H1 (cell line): ENCODE measurements around the gene KCNMB1. TPM values are rescaled to one million over a fixed set of nuclear protein-coding genes. Genes with fewer than 3 reads are reported as not detected.

Source experiments
- ASH2L ChIP-seq: fragments of 200-600, 300-600 bp; sonication (generic); IDR thresholded peaks from one replicate; pipeline ENCODE4 v1.7.1; 2017; ENCODE audit warnings: low read length
- JUN ChIP-seq: IDR thresholded peaks from 2 replicates; pipeline ENCODE4 v1.6.1; 2011; ENCODE audit warnings: low read depth, mild to moderate bottlenecking, improper control_type of control experiment, low read length
- RBBP5 ChIP-seq: IDR thresholded peaks from 2 replicates; pipeline ENCODE4 v1.7.1; 2012; ENCODE audit warnings: low read depth, mild to moderate bottlenecking, inconsistent platforms, low read length, moderate library complexity, borderline replicate concordance
- RNF2 ChIP-seq: fragments of 200-900, 300-1000 bp; sonication (generic); IDR thresholded peaks from 2 replicates; pipeline ENCODE4 v1.7.1; 2016; ENCODE audit warnings: borderline replicate concordance, low read depth, mild to moderate bottlenecking, antibody characterized with exemption, low read length; ENCODE audit not compliant: poor library complexity, severe bottlenecking; ENCODE audit errors: missing control alignments
- SIX5 ChIP-seq: IDR thresholded peaks from 2 replicates; pipeline ENCODE4 v1.6.1; 2011; ENCODE audit warnings: mild to moderate bottlenecking, low read depth, low read length
- SP1 ChIP-seq: IDR thresholded peaks from 2 replicates; pipeline ENCODE4 v1.6.1; 2011; ENCODE audit warnings: low read depth, low read length
- SP2 ChIP-seq: IDR thresholded peaks from 2 replicates; pipeline ENCODE4 v1.6.1; 2012; ENCODE audit warnings: mild to moderate bottlenecking, low read length, inconsistent platforms
- TEAD4 ChIP-seq: IDR thresholded peaks from 2 replicates; pipeline ENCODE4 v1.6.1; 2012; ENCODE audit warnings: low read depth, low read length, inconsistent platforms, mixed read lengths
- polyA plus RNA-seq, 7 experiments: library from polyadenylated mRNA; depleted of rRNA in 3 of 7; stranded (reverse) in 5 of 7; unstranded in 2 of 7; fragments of >200 nt in 5 of 7; fragments of 200-250 nt in 2 of 7; gene quantifications; 1 replicate in 5 of 7; 2 replicates in 1 of 7; 4 replicates in 1 of 7; pipeline versions ENCODE4 v1.2.1 to v1.2.3, GENCODE V29; 2011 to 2013; ENCODE audit warnings: missing spikeins in 2 of 7, mixed read lengths in 2 of 7
- total RNA-seq: library from RNA; stranded (reverse); fragmentation: NEBNext Ultra II Directional; extraction: Animal tissue kit (Norgen Biotek cat#: 25700); gene quantifications from 2 replicates; pipeline ENCODE4 v1.2.1, GENCODE V29; 2021
- TF ChIP-seq, protein P1 (sequence below): fragments of 300-600 bp; sonication (generic); IDR thresholded peaks from 2 replicates; pipeline ENCODE4 v1.7.1; 2012; ENCODE audit warnings: low read length, moderate library complexity, mild to moderate bottlenecking, inconsistent platforms; ENCODE audit not compliant: insufficient replicate concordance
- TF ChIP-seq, protein P2 (sequence below): IDR thresholded peaks from 2 replicates; pipeline ENCODE4 v1.6.1; 2011; ENCODE audit warnings: low read length, improper control_type of control experiment
- TF ChIP-seq, protein P3 (sequence below): IDR thresholded peaks from 2 replicates; pipeline ENCODE4 v1.6.1; 2012; ENCODE audit warnings: inconsistent platforms

The KCNMB1 gene
- total and polyA plus RNA-seq, 2 of the 8 experiments (the other 6 are each of a cell fraction or from before 2014, with no cell fraction given) = 0.08 to 0.19 TPM

DNA sequence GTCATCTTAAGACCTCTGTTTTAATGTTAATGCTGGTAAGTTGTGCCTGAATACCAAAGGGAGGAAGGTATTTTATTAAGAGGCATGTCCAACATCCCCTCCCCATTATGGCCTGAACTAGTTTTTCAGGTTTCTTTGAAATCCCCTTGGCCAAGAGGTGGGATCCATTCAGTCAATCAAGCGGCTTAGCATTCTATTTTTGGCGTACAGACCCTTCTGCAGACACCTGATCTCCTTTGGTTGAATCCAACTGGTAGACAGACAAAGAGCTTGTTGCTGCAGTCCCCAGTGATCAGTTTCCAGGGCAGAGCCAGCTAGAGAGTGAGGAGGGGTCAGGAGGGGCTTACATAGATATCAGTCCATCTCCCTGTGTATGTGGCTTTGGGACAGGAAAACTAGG, 7.9 kb upstream of the KCNMB1 start (continued):
- TF ChIP-seq, protein P1, sequence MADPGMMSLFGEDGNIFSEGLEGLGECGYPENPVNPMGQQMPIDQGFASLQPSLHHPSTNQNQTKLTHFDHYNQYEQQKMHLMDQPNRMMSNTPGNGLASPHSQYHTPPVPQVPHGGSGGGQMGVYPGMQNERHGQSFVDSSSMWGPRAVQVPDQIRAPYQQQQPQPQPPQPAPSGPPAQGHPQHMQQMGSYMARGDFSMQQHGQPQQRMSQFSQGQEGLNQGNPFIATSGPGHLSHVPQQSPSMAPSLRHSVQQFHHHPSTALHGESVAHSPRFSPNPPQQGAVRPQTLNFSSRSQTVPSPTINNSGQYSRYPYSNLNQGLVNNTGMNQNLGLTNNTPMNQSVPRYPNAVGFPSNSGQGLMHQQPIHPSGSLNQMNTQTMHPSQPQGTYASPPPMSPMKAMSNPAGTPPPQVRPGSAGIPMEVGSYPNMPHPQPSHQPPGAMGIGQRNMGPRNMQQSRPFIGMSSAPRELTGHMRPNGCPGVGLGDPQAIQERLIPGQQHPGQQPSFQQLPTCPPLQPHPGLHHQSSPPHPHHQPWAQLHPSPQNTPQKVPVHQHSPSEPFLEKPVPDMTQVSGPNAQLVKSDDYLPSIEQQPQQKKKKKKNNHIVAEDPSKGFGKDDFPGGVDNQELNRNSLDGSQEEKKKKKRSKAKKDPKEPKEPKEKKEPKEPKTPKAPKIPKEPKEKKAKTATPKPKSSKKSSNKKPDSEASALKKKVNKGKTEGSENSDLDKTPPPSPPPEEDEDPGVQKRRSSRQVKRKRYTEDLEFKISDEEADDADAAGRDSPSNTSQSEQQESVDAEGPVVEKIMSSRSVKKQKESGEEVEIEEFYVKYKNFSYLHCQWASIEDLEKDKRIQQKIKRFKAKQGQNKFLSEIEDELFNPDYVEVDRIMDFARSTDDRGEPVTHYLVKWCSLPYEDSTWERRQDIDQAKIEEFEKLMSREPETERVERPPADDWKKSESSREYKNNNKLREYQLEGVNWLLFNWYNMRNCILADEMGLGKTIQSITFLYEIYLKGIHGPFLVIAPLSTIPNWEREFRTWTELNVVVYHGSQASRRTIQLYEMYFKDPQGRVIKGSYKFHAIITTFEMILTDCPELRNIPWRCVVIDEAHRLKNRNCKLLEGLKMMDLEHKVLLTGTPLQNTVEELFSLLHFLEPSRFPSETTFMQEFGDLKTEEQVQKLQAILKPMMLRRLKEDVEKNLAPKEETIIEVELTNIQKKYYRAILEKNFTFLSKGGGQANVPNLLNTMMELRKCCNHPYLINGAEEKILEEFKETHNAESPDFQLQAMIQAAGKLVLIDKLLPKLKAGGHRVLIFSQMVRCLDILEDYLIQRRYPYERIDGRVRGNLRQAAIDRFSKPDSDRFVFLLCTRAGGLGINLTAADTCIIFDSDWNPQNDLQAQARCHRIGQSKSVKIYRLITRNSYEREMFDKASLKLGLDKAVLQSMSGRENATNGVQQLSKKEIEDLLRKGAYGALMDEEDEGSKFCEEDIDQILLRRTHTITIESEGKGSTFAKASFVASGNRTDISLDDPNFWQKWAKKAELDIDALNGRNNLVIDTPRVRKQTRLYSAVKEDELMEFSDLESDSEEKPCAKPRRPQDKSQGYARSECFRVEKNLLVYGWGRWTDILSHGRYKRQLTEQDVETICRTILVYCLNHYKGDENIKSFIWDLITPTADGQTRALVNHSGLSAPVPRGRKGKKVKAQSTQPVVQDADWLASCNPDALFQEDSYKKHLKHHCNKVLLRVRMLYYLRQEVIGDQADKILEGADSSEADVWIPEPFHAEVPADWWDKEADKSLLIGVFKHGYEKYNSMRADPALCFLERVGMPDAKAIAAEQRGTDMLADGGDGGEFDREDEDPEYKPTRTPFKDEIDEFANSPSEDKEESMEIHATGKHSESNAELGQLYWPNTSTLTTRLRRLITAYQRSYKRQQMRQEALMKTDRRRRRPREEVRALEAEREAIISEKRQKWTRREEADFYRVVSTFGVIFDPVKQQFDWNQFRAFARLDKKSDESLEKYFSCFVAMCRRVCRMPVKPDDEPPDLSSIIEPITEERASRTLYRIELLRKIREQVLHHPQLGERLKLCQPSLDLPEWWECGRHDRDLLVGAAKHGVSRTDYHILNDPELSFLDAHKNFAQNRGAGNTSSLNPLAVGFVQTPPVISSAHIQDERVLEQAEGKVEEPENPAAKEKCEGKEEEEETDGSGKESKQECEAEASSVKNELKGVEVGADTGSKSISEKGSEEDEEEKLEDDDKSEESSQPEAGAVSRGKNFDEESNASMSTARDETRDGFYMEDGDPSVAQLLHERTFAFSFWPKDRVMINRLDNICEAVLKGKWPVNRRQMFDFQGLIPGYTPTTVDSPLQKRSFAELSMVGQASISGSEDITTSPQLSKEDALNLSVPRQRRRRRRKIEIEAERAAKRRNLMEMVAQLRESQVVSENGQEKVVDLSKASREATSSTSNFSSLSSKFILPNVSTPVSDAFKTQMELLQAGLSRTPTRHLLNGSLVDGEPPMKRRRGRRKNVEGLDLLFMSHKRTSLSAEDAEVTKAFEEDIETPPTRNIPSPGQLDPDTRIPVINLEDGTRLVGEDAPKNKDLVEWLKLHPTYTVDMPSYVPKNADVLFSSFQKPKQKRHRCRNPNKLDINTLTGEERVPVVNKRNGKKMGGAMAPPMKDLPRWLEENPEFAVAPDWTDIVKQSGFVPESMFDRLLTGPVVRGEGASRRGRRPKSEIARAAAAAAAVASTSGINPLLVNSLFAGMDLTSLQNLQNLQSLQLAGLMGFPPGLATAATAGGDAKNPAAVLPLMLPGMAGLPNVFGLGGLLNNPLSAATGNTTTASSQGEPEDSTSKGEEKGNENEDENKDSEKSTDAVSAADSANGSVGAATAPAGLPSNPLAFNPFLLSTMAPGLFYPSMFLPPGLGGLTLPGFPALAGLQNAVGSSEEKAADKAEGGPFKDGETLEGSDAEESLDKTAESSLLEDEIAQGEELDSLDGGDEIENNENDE = peak; percentile 47
- TF ChIP-seq TEAD4 (no peak; the same call in 1 of the 2 replicates), ASH2L (peak; percentile 66), JUN (no peak), SP2 (no peak), SIX5 (no peak), RNF2 (no peak), SP1 (peak; percentile 88), RBBP5 (no peak)
- TF ChIP-seq, protein P2, sequence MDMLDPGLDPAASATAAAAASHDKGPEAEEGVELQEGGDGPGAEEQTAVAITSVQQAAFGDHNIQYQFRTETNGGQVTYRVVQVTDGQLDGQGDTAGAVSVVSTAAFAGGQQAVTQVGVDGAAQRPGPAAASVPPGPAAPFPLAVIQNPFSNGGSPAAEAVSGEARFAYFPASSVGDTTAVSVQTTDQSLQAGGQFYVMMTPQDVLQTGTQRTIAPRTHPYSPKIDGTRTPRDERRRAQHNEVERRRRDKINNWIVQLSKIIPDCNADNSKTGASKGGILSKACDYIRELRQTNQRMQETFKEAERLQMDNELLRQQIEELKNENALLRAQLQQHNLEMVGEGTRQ = no peak
- TF ChIP-seq, protein P3, sequence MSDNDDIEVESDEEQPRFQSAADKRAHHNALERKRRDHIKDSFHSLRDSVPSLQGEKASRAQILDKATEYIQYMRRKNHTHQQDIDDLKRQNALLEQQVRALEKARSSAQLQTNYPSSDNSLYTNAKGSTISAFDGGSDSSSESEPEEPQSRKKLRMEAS = 0 out of 2 replicates have a peak, but pooled peaks have one; percentile 21
